GF-D8 (cell line): ENCODE measurements around the gene FGGY.
"Not testable (repeated sequence)": the region's sequence is repeated elsewhere in the genome, so short reads cannot be mapped to it uniquely, and the experiment has no call there.

Experiments used
- DNase-seq: peaks from one replicate; lab custom pipeline; 2025; lab: John Stamatoyannopoulos, UW

Gene FGGY

DNA sequence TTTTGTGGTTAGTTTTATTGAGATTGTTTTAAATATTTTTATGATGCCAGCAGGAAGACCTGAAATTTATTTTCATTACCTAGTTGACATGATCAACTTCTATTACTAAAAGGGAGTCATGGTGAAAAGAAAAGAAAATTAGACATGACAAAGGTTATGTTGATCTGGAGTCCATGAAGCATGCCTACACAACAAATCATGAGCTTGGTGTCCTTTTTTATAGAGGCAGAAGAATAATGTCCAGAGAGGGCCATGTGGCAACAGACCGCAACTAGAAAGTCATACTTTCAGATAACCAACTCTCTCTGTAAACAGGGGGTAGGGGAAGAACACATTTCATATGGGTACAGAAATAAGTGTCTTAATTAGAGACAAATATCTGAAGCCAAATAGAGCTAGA, 342.4 kb downstream of the FGGY start:
- no peak for DNase-seq

DNA sequence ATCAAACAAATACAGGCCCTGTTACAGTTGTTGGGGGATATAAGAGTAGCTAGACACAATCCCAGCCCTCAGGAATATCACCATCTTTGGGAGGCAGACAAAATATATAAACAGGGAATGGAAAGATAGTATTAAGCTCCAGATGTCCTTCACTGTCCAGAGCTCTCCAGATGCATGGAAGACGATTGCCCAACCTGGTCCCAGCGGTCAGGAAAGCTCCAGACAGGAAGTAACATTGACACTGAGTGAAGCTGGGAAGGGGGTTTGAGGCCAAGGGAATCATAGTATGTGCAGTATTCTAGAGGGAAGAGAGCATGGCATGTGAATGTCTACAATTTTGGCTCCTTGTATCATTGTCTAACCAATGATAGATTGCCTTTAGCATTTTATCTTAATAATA, 344.0 kb downstream of the FGGY start:
- no peak for DNase-seq

DNA sequence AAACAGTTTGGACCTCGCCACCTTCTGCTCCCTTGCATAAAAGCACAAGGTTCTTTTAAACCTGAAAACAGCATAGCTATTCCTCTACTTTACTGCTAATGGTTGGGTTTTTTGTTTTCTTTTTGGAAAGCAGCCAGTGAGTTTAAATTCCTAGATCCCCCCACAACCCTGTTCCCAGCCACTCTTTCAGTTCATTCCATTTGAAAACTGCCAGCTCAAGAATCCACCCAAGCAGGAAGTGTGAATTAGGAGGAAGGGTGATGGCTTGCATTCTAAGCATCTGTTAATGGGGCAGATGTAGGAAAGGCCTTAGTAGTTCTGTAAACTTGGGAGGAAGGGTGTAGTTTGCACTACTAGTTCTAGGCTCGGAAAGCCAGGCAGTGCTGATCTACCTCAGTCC, 344.9 kb downstream of the FGGY start:
- DNase-seq = no peak

DNA sequence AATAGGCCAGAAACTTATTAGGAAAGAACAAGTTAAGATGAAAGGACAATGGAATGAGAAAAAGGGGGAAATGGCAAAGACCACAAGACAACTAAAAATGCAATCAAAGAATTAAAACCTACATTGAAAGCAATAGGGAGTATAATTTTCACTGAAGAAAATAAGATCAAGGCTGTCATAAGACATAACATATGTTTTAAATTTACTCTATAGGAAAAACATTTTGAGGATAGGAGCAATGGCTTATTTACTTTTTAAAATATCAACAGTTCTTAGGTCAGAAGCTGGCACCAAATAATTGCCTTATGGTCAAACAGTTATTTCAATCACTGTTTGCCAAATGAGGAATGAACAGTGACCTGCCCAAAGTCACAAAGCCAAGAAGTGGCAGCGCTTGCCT, 346.6 kb downstream of the FGGY start:
- DNase-seq = no peak

DNA sequence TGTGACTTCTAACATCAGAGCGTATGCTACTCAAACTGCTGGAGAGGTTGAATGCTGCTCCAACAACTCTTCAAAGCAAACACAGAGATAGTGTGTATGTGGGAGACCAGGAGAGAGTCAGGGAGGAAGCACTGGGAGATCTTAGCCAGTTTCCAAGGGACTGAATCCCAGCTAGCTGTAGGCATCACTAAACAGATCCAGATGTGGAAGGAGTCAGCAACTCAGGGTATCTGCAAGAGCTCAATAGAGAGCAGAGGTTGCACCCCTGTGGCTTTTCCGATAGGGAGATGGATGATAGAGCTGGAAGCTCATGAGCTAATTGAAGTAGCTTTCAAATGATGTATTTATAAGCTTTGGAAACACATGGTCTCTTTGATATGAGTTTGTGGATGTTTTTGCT, 349.0 kb downstream of the FGGY start:
- no peak for DNase-seq

DNA sequence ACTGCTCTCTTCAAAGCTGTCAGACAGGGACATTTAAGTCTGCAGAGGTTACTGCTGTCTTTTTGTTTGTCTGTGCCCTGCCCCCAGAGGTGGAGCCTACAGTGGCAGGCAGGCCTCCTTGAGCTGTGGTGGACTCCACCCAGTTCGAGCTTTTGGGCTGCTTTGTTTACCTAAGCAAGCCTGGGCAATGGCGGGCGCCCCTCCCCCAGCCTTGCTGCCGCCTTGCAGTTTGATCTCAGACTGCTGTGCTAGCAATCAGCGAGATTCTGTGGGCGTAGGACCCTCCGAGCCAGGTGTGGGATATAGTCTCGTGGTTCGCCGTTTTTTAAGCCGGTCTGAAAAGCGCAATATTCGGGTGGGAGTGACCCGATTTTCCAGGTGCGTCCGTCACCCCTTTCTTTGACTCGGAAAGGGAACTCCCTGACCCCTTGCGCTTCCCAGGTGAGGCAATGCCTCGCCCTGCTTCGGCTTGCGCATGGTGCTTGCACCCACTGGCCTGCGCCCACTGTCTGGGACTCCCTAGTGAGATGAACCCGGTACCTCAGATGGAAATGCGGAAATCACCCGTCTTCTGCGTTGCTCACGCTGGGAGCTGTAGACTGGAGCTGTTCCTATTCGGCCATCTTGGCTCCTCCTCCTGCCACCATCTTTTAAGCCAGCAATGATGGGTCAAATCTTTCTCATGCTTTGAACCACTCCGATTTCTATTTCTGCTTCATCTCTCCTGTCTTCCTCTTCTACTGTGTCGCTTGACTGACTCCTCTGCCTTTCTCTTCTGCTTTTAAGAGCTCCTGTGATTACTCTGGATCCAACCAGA, 356.5 kb downstream of the FGGY start:
- DNase-seq = not testable (repeated sequence)

DNA sequence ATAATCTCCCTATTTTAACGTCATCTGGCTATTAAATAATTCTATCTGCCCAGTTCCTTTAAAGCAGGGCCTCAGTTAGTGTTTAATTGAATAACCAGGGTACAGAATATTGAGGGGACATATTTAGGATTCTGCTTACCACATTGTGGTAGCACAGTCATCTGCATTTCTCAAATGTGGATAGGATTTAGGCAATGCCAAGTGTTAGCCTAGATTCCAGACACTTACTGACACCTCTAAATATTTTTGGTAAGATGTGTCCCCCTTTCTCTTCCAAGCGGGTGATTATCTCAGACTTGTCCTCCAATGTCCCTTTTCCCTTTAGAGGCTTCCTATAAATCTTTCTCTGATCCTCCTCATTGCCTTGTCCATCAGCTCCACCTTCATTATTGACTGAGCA, 357.1 kb downstream of the FGGY start:
- DNase-seq = no peak

DNA sequence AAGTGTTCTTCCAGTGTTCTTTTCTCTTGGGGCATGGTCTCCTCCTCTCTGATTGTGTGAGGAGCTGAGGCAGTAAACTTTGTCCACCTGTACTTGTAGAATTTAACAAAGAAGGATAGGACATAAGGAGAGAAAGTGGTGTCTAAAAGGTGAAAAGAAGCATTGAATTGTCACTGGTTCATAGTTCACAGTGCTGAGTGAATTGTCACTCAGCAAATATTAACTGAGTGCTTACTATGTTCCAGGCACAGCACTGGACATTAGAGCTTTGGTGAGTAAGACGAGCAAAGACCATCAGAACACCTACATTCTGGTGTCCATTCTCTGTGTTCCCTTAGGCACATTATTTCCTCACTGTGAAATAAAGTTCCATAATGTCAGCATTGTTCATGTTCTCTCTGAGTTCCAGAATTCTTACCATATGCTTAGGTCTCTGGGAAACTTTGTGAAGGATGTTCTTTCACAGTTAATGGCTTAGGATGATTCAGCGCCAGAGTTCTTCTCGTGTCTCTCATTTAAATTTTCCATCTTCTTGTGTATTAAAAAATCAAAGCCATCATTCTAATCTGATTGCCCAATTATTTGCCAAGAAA, 361.1 kb downstream of the FGGY start:
- no peak for DNase-seq

DNA sequence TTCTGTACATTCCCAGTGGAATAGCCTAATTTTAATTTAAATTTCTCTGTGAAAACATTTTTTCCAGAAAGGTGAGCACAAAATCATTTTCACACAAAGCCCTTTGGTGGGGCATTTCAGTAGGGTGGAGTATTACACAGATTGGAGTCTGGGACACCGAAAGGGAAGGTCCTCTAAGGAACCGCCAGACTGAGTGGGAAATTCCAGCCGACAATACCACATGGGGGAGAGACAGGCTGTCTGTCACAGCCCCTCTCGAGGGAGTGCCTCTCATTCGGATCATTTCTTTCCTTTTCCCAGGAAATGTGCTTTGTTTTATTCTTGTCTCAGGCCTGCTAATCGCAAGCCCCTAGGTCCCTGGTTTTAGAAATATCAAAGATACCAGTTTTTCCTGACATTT, 367.3 kb downstream of the FGGY start:
- DNase-seq = no peak

DNA sequence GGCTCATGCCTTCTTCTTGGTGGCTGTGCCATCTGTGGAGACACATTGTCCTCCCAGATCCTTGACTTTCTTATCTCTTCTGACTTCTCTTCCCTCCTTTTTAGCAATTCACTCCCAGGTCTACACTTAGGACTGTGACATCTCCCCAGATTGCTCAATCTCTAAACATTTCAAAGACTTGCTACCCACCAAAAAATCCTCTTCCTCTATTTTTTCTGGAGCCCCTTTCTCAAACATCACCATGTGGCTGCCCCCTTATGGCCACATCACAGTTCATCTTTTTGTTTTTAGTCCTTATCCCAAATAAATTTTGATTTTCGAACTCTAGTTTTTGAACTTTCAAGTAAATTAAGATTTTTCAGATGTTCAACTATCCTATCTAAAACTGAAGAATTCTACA, 369.2 kb downstream of the FGGY start:
- no peak for DNase-seq

DNA sequence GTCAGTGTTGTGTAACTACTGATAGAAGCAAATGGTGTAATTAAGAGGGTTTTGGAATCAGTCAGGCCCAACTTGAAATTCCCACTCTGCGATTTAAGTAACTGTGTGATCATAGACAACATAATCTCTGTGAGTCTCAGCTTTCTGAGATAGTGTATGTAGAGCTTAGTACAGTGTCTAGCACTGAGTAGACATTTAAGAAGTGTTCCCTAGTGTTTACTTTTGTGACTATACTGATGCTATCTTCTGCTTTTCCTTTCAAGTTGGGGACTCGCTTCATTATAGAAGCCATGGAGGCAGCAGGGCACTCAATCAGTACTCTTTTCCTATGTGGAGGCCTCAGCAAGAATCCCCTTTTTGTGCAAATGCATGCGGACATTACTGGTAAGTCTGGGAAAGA, 370.1 kb downstream of the FGGY start:
- DNase-seq = no peak

DNA sequence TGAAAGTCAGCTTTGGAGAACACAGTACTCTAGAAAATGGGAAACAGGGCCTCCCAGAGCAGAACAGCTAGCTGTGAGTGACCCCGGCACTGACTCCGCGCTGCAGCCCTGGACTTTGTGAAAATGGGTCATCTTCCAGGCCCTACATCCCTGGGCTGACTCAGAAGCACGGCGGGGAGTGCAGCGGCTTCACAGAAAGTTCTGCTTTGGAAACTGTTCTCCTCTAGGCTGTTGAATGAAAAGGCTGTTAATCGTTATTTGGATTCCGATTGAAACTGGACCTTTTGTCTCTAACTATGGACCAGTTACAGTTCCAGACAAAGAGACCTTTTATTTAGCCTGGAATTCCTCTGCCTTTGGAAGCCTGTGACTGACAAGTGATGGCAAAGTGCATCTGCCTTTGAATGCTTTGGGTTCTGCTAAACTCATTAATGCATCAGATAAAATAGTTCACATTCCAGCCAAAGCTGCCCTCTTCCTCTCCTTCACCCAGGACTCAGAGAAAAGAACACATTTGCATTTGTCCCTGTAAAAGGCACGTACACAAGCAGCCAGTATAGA, 372.9 kb downstream of the FGGY start:
- no peak for DNase-seq

DNA sequence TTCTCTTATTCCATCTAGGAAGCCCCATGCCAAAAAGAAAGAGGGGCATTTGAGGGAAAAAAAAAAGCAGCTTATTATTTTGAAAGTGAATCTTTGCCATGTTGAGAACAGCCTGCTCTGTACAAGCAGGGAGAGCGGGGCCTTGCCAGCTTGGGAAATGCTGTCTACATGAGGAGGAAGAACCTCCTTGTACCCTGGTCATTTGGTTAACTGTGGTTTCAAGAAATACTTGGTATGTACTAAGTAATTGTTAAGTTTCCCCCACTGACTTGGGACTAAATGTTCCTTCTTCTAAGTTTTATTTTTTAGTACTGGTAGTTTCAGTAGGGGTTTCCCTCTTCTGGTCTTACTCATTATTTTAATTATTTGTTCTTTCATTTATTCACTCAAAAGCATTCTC, 373.8 kb downstream of the FGGY start:
- no peak for DNase-seq

DNA sequence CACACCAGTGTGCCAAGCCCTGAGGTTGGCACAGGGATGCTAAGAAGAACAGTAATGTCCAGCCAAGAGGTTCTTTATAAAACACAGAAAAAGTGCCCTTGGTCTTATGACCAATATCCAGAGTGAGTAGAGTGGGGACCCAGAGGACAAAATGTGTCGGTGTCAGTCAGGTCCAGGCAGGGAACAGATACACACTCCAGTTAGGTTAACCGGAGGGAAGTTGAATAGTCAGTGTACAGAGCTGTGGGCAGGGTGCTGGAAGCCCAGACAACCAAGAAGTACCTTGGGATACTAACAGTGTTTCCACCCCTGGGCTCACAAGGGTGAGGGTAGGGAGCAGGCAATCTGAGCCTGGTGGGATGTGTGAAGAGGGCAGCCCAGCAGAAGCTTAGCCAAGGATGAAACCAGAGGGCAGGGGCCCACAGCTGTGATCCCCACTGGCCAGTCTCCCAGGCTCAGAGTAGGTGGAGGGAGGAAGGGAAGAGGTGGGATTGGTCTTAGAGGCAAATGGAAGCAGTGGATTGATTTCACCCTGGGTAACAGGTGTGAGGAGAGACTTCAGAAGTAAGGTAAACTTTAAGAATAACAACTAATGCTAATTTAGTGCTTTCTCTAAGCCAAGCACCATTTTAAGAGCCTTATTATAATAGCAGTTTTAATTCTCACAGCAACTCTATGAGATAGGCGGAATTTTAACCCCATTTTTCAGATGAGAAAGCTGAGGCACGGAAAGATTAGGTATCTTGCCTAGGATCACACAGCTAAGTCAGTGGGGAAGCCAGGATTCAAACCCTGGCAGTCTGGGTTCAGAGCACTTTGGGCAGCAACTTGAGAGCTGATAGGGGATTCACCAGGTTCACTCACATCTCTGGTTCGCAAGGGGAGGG, 374.4 kb downstream of the FGGY start:
- DNase-seq = no peak

DNA sequence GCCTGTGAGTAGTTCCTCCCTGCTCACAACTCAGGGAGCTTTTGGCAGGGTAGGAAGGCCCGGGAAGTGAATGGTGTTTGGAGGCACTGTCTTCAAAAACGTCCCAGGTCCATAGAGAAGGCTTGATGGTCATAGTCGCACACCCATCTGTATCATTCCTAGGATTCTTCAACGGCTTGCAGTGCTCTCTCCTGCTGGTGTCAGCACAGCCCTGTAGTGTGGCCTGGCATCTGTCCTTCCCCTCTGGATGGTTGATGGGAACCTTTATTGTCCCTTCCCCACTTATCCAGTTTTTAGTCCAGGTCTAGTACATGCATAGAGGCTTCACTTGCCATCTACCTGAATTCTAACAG, 375.0 kb downstream of the FGGY start:
- no peak for DNase-seq

DNA sequence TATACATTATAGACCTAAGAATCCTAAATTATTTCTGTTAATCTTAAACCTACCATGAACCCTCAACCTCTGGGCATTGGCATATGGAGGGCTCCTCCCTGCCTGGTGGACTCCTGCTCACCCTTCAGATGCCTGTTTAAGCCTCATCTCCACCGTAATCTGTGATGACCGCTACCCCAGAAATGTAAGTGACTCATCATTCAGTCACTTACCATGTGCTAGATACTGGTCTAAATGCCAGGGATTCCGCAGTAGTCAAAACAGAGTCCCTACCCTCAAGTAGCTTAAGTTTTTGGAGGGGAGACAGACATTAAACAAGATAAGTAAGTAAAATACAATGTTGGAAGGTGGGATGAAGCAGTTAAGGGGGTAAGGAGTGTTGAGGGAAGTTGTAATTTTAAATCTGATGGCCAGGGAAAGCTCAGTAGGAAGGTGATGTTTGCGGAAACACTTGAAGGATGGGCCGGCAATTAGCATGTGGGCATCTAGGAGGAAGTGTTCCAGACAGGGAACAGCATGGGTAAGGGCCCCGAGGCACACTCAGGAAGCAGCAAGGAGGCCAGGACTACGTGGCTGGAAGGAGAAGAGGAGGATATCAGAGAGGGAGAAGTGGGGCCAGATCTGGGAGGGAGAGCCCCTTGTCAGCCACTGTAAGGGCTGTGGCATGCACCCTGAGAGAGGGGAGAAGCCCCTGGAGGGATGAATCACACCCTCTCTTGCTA, 376.1 kb downstream of the FGGY start:
- DNase-seq = no peak

DNA sequence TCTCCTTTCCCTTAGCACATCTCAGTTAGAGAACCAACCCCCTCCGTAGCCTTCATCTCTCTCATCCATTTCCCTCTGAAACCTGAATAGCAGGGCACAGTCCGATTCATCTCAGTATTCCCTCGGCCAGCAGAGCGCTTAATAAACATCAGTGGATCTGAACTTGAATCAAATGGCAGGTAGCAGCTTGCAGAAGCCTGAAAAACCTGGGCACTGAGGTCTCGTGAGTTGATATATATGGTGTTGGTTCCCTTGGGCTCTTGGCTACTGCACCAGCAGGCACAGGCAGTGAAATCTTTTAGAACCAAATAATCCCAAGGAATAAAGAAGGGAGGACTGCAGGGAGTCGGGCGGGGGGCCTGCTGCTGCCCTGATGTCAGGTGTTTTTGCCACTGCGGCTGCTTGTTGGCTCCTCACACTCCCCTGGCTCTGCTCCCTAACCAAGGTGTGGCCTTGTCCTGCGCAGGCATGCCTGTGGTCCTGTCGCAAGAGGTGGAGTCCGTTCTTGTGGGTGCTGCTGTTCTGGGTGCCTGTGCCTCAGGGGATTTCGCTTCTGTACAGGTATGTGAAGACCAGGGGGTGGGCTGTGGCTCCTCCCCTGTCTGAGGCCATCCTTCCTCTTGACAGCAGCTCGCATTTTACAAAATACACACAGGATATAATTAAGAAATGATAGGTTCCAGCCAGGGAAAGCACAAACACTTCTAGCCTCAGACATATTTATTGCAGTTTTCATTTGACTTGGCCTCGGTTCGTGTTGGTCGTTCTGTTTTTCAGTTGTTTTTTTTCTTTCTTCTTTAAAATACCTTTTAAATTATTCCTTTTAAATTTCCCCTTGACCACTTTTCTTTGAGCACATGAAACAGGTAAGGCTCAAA, 376.9 kb downstream of the FGGY start:
- DNase-seq = no peak

DNA sequence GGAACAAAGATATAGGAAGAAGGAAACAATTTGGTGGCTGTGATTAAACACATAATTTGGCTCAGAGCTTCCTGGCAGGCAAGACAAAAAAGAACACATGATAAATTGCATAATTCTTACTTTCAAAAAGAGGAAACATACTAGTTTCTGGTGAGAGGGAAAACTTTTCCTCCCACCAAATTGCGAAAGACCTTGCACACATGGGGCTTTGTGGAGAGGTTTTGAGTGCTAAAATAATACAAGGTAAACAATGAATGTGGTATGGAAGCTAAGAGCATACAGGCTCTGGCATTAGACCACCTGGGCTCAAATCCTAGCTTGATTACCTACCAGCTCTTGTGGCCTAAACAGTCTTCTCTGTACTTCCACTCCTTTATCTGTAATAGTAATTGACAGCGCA, 377.7 kb downstream of the FGGY start:
- DNase-seq = peak; percentile 83

DNA sequence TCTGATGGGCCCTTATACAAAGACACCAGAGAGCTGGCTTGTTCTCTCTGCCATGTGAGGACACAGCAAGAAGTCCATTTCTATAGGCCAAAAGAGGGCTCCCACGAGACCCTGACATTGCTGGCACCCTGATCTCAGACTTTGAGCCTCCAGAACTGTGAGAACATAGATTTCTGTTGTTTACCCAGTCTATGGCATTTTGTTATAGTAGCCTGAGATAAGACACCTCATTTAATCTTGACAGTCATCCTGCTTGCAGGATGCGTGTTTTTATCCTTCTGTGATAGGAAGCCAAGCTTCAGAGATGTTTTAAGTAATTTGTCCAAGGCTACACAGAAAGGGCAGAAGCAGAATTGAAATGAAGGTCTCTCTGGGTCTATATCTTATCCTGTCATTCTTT, 379.0 kb downstream of the FGGY start:
- no peak for DNase-seq

DNA sequence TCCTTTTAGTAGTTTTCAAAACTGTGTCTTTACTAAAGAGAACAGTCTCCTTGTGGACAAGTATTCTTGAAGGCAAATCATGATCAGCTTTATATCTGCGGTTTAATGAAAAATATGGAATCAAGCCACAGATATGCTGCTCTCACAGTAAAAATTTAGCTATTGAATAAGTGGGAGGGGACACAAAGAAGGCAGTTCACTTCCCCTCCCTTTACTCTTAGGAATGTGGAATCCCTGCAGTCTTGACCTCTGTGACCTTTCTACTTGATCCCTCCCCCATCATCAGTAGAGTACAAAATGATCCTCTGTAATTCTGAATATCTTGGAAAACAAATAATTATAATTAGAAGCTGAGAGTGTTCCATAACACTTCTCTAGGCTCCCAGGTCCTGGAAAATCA, 381.1 kb downstream of the FGGY start:
- DNase-seq = no peak
